Suprapubic skin (tissue), 4 donors: ENCODE measurements around the gene GPR25. TPM values are rescaled to one million over a fixed set of nuclear protein-coding genes. Genes with fewer than 3 reads are reported as not detected.
A peak's percentile ranks its signal among the peaks of the same experiment; 100 is the strongest.
"Not testable (repeated sequence)": the region's sequence is repeated elsewhere in the genome, so short reads cannot be mapped to it uniquely, and the experiment has no call there.

Source experiments
- DNase-seq, 2 donors: peaks; one replicate each; pipeline ENCODE4 v3.0.0-alpha.2; 2019; ENCODE audit warnings: low spot score in 2 of 2
- H3K27ac ChIP-seq: fragments of 200-600 bp; sonication (generic); one replicate; pipeline ENCODE4 v1.5.1; 2019
- H3K27me3 ChIP-seq: fragments of 200-600 bp; sonication (generic); one replicate; pipeline ENCODE4 v1.5.1; 2019
- H3K36me3 ChIP-seq: fragments of 200-600 bp; sonication (generic); one replicate; pipeline ENCODE4 v1.5.1; 2019
- H3K4me1 ChIP-seq: fragments of 200-600 bp; sonication (generic); one replicate; pipeline ENCODE4 v1.5.1; 2019
- H3K4me3 ChIP-seq: fragments of 200-600 bp; sonication (generic); one replicate; pipeline ENCODE4 v1.5.1; 2019; ENCODE audit warnings: mild to moderate bottlenecking
- H3K9me3 ChIP-seq: fragments of 200-600 bp; sonication (generic); one replicate; pipeline ENCODE4 v1.5.1; 2019
- EP300 ChIP-seq: sonication (generic); formaldehyde crosslinking; IDR thresholded peaks from one replicate; pipeline ENCODE4 v1.6.1; 2017; ENCODE audit warnings: antibody characterized with exemption
- POLR2A ChIP-seq, 2 donors: fragments of 450-650 bp; IDR thresholded peaks; one replicate each; pipeline ENCODE4 v1.6.1; 2017; ENCODE audit warnings: antibody characterized with exemption in 2 of 2, mild to moderate bottlenecking in 2 of 2, moderate library complexity in 2 of 2
- POLR2AphosphoS5 ChIP-seq, 3 donors: sonication (generic); formaldehyde crosslinking; IDR thresholded peaks; one replicate each; pipeline ENCODE4 v1.6.1; 2017; ENCODE audit warnings: antibody characterized with exemption in 3 of 3
- WGBS: methylation state at CpG from one replicate; pipeline ENCODE4 v1.1.5; 2018; 5-methylcytosine and 5-hydroxymethylcytosine counted together
- total RNA-seq, 4 donors: library from RNA; depleted of rRNA; stranded (reverse); fragments of >200 nt; gene quantifications; one replicate each; pipeline ENCODE4 v1.1.0, GENCODE V29; 2016
- TF ChIP-seq, protein P1 (sequence below), 2 donors: fragments of 200-600 bp in 1 of 2; fragments of 450-650 bp in 1 of 2; sonication (generic) in 1 of 2; IDR thresholded peaks; one replicate each; pipeline ENCODE4 v1.5.1; 2016 to 2019; ENCODE audit warnings: antibody characterized with exemption in 2 of 2, mild to moderate bottlenecking in 1 of 2, moderate library complexity in 1 of 2

GPR25 gene
- total RNA-seq, 4 donors from 2014 or later: not detected

DNA sequence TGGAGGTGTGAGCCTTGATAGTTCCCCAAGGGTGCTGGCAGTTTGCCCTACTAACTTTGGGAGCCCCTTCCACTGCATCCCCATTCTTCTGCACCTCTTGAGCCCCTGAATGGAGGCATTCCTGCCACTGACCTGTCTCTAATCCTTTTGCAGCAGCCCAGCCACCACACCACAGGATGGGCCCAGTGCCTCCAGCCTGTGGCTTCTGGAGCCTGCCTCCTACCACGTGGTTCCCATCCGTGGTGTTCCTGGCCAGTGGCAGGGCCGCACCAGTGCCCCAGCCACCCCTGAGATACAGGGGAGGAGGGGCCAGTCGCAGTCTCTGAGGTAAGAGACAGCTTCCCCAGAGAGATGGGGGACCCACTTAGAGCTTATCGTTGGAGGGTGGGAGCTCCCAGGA lies 36.3 kb downstream of the GPR25 start:
- DNase-seq: no peak
- H3K36me3 ChIP-seq: no peaks in the 10 kb centered on the region
- no peaks in the 10 kb centered on the region for H3K27me3 ChIP-seq
- H3K4me1 ChIP-seq: peaks cover 74% of the 10 kb centered on the region
- no peaks in the 10 kb centered on the region for H3K9me3 ChIP-seq
- TF ChIP-seq POLR2AphosphoS5 (IDR thresholded peaks at IDR 0.05) (no peak), EP300 (no peak), POLR2A (IDR thresholded peaks at IDR 0.05) (no peak)
- TF ChIP-seq, protein P1, sequence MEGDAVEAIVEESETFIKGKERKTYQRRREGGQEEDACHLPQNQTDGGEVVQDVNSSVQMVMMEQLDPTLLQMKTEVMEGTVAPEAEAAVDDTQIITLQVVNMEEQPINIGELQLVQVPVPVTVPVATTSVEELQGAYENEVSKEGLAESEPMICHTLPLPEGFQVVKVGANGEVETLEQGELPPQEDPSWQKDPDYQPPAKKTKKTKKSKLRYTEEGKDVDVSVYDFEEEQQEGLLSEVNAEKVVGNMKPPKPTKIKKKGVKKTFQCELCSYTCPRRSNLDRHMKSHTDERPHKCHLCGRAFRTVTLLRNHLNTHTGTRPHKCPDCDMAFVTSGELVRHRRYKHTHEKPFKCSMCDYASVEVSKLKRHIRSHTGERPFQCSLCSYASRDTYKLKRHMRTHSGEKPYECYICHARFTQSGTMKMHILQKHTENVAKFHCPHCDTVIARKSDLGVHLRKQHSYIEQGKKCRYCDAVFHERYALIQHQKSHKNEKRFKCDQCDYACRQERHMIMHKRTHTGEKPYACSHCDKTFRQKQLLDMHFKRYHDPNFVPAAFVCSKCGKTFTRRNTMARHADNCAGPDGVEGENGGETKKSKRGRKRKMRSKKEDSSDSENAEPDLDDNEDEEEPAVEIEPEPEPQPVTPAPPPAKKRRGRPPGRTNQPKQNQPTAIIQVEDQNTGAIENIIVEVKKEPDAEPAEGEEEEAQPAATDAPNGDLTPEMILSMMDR (IDR thresholded peaks at IDR 0.05): no peak
- 47% methylated on average over 5 of the region's 5 CpGs for WGBS
- H3K4me3 ChIP-seq: no peak overlapping the region
- H3K27ac ChIP-seq: peak overlapping the region; percentile 67

DNA sequence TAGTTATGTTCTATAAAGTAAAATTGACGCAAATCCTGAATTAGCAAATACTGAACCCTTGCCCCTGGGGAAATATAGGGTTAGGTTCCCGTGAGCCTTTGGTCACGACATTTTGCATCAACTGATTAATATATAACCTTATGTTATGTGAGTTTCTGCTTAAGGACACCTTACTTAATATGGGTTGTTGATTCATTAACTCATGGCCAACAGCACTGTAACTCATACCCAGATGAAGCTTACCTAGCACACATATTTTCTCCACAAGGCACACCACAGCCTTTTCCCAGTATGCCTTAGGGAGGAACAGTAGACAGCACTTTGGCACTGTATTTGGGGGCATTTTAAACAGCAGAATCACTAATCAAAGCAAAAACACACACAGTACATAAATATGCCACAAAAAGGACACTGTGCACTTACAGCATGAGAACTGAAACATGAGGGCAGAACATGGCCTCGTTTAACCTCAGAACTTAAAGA lies 37.0 kb downstream of the GPR25 start:
- no peak for TF ChIP-seq EP300
- TF ChIP-seq, protein P1 (IDR thresholded peaks at IDR 0.05): no peak
- no peak for TF ChIP-seq POLR2AphosphoS5 (IDR thresholded peaks at IDR 0.05)
- TF ChIP-seq POLR2A (IDR thresholded peaks at IDR 0.05): no peak
- WGBS: 70% methylated on average over 4 of the region's 4 CpGs
- Histone ChIP-seq H3K27me3 (no peaks in the 10 kb centered on the region), H3K36me3 (no peaks in the 10 kb centered on the region), H3K4me3 (no peak overlapping the region), H3K4me1 (peaks cover 74% of the 10 kb centered on the region), H3K27ac (no peak overlapping the region), H3K9me3 (no peaks in the 10 kb centered on the region)
- no peak for DNase-seq

DNA sequence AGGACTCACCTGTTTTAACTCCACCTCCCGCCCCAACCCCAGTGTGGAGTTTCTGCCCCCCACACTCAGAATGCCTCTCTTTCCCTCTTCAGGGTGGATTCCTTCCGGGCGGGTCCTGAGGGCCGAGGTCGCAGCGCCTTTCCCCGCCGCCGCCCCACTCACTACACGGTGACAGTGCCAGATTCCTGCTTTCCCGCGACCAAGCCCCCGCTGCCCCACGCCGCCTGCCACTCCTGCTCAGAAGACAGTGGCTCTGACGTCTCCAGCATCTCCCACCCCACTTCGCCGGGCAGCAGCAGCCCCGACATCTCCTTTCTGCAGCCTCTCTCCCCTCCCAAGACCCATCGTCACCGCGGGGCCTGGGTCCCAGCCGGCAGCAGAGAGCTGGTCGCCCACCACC lies 38.6 kb downstream of the GPR25 start:
- DNase-seq: no peak
- Histone ChIP-seq H3K4me3 (no peak overlapping the region), H3K9me3 (no peaks in the 10 kb centered on the region), H3K36me3 (no peaks in the 10 kb centered on the region), H3K4me1 (peaks cover 76% of the 10 kb centered on the region), H3K27me3 (peaks cover 2% of the 10 kb centered on the region), H3K27ac (no peak overlapping the region)
- TF ChIP-seq POLR2A (IDR thresholded peaks at IDR 0.05): no peak
- no peak for TF ChIP-seq EP300
- TF ChIP-seq, protein P1 (IDR thresholded peaks at IDR 0.05): no peak
- no peak for TF ChIP-seq POLR2AphosphoS5 (IDR thresholded peaks at IDR 0.05)
- WGBS: 92% methylated on average over 22 of the region's 24 CpGs

DNA sequence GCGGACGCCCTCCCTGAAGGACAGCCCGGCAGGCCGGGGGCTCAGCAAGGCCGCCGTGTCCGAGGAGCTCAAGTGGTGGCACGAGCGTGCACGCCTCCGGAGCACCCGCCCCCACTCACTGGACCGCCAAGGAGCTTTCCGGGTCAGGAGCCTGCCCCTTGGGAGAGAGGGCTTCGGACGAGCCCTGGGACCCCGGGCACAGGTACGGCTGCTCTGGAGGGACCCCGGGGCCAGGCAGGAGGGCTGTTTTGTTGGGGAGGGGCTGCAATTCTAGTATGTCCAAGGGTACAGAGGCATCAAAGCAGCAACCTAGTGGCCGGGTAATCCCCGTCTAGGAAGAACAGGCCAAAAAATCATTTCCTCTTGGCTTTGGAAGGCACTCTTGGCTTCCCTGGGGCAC lies 39.2 kb downstream of the GPR25 start:
- peak overlapping the region; percentile 66 for H3K27ac ChIP-seq
- H3K4me1 ChIP-seq: peaks cover 78% of the 10 kb centered on the region
- not testable (repeated sequence) for H3K9me3 ChIP-seq, H3K4me3 ChIP-seq, H3K27me3 ChIP-seq, H3K36me3 ChIP-seq, DNase-seq
- WGBS: 66% methylated on average over 6 of the region's 21 CpGs

DNA sequence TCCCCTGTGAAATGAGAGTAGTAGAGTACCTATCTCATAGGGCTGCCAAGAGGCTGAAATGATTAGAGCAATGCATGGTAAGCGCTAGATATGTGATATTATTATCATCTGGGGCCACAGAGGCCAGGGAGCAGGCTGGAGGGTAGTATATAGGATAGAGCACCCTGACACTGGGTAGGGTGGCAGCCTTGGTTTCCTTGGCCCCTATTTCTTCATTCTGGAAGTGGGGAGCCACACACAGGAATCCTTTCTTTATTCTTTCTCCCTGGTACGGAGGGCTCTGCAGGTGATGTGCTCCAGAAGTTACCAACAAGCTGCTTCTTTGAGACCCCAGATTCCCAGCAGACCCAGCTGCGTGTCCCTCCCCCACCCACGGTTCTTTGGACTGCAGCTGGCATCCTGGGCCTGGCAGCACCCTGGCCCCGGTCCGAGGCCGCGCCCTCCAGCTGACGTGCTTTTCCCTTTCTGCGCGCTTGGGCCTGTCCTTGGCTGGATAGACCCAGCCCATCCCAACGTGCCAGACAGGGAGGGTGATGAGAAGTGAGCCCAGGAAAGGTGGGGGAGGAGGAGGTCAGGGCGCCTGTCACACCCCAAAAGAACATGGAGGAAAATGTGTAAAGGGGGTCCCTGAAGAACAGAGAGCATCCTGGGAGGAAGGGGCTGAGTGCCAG lies 40.1 kb downstream of the GPR25 start:
- Histone ChIP-seq H3K36me3 (no peaks in the 10 kb centered on the region), H3K27ac (peak overlapping the region; percentile 66), H3K9me3 (no peaks in the 10 kb centered on the region), H3K27me3 (peaks cover 2% of the 10 kb centered on the region), H3K4me3 (no peak overlapping the region), H3K4me1 (peaks cover 75% of the 10 kb centered on the region)
- DNase-seq: no peak
- WGBS: 59% methylated on average over 13 of the region's 13 CpGs
- TF ChIP-seq EP300 (no peak), POLR2A (IDR thresholded peaks at IDR 0.05) (no peak), POLR2AphosphoS5 (IDR thresholded peaks at IDR 0.05) (peak in 1 of 3 donors; percentile 33)
- TF ChIP-seq, protein P1 (IDR thresholded peaks at IDR 0.05): no peak
